ENCODE data around the gene RALGAPA2.
A peak's percentile ranks its signal among the peaks of the same experiment; 100 is the strongest.

The RALGAPA2 gene

GRCh38 chr20:20393207-20394120 lies 319.0 kb downstream of the RALGAPA2 start:
- DNase-seq = no peak

- DNase-seq = no peak
These were observed 320.7 kb downstream of the RALGAPA2 start for GRCh38 chr20:20391766-20392165.

DNA sequence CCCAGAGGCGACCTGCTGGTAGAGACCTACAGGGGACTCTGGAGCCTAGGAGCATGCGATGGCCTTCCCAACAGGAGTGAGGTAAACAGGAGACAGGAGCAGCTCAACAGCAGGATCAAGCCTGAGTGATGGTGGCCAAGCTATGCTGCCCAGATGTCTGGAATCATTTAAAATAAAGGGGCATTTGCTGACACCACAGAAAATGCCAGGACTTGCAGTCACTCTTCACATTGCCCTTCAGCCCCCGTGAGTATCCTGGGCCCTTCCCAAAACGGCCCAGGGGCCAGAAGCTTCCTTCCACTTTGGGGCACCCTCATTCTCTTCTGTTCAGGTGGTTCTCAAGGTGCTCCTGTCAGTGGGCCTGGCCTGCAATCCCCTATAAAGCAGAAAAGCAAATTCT lies 321.3 kb downstream of the RALGAPA2 start:
- no peak for DNase-seq

- DNase-seq = no peak
These were observed 322.1 kb downstream of the RALGAPA2 start for GRCh38 chr20:20390393-20390792.

- DNase-seq = no peak
These were observed 326.3 kb downstream of the RALGAPA2 start for GRCh38 chr20:20386192-20386591.

GRCh38 chr20:20375862-20376261 lies 336.6 kb downstream of the RALGAPA2 start:
- no peak for DNase-seq

DNA sequence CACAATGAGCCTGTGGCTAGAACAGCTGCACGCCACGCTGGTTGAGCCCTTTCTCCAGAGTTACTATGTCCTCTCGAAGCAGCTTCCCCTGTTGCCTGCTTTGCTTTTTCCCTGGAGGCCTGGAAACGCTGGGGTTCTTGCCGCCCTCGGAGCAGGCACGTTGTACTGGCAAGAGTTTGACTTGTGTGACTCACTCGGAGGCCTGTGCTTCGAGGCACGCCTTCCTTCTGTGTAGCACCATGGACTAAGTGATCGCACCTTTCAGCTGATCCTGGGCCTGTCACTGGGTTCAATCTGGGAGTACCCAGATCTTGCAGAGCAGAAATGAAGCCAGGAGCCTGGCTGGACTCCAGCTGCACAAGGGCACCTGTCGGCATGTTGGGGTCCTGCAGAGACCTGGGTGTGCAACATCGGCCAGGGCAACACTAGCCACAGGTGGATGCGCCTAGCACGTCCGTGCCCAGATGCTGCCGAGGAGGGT lies 339.3 kb downstream of the RALGAPA2 start:
- DNase-seq = peak in 1 of 2 experiments; percentile 11

- DNase-seq = no peak
These were observed 340.8 kb downstream of the RALGAPA2 start for GRCh38 chr20:20371681-20372080.

DNA sequence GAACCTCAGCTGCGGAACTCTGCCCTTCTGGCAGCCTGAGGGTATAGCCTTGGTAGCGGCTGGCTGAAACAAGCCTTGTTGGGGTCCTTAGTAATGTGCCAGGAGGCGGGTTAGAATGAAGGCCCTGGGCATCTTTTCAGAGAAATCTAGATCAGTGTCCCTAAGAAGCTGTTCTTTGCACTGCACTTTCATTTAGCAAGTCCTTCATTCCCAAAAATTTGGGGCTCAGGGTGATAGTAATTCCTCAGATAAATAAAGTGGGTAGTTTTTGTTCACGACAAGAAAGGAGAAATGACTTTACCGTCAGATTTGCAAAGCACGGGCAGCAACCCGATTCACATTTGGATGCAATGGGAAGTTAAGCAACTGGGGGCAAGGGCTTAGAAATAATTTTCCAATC lies 341.4 kb downstream of the RALGAPA2 start:
- no peak for DNase-seq

DNA sequence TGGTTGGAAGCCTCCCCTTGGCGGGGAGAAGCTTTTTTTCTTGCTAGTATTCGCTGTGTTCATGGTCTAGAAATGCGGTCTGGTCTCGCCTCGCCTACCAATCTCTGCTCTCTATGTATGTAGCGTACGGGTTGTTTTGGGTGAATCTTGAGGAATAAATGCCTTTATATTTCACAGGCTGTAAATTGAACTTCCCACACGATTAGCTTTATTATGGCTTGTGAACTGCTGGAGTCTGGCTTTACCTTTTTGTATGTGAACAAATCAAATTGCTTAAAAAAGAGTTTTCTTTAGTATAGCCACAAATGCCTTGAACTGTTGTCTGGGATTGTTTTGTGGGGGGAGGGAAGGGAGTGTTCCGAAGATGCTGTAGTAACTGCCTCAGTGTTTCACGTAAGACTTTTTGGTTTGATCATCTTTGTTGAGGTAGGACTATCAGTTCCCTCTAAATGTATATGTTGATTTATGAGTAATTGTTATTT lies 342.3 kb downstream of the RALGAPA2 start:
- no peak for DNase-seq

DNA sequence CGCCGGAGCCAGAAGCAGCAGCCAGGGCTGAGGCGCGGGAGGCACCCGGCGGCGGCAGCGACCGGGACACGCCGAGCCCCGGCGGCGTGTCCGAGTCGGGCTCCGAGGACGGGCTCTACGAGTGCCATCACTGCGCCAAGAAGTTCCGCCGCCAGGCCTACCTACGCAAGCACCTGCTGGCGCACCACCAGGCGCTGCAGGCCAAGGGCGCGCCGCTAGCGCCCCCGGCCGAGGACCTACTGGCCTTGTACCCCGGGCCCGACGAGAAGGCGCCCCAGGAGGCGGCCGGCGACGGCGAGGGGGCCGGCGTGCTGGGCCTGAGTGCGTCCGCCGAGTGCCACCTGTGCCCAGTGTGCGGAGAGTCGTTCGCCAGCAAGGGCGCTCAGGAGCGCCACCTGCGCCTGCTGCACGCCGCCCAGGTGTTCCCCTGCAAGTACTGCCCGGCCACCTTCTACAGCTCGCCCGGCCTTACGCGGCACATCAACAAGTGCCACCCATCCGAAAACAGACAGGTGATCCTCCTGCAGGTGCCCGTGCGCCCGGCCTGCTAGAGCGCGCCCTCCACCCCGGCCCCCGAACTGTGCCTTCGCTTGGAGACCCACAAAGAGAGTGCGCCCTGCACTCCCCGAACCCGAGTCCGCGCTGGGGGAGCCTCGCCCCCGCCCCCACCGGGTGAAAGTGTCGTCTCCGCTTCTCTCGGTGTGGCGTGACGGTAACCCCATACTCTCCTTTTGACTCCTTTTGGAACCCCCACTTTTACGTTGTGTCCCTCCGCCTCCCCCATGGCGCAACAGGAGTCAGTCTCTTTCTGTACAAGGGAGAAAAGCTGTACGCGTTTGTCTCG lies 343.0 kb downstream of the RALGAPA2 start:
- peak; percentile 43 to 53 for DNase-seq

- peak; percentile 36 to 37 for DNase-seq
These were observed 343.8 kb downstream of the RALGAPA2 start for GRCh38 chr20:20368418-20369249.

DNA sequence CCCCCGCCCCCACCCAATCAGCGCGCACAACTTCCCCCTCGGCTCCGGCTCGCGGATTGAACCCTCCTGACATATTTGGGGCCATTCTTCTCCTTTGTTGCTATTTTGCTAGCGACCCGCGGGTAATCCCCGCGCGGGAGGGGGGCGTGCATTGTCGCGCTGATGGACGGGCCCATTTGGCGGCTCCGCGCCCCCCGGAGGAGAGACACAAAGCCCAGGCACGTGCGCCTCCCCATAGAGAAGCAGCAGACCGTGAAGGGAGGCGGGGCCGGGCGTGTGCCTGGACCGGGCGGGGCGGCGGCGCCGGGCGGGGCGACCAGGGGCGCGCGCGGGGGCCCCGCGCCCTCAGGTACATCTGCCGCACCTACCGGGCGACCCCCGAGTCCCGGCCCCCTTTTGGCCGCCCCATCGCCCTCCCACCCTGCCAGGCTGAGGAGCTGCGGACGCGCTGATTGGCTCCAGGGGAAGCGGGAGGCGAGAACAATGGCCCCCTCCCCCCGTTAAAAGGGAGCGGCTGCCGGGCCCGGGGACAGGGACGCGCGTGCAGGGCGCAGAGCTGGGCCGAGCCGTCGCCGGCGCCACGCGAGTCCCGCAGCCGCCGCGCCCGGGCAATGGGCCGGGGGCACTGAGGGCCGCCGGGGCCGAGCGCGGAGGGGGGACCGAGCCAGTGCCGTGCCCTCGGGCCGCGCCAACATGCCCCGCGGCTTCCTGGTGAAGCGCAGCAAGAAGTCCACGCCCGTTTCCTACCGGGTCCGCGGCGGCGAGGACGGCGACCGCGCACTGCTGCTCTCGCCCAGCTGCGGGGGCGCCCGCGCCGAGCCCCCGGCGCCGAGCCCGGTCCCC lies 344.6 kb downstream of the RALGAPA2 start, which contains the start of gene INSM1:
TSS of gene INSM1 (plus strand) at position 530 of the 843 bp plus-strand sequence. CDS start at position 694, 164 bp downstream.
- DNase-seq = peak; percentile 57 to 60

- peak; percentile 23 to 32 for DNase-seq
These were observed 345.4 kb downstream of the RALGAPA2 start for GRCh38 chr20:20366876-20367574.

GRCh38 chr20:20366551-20366875 lies 345.9 kb downstream of the RALGAPA2 start:
- DNase-seq = peak in 1 of 2 experiments; percentile 7

DNA sequence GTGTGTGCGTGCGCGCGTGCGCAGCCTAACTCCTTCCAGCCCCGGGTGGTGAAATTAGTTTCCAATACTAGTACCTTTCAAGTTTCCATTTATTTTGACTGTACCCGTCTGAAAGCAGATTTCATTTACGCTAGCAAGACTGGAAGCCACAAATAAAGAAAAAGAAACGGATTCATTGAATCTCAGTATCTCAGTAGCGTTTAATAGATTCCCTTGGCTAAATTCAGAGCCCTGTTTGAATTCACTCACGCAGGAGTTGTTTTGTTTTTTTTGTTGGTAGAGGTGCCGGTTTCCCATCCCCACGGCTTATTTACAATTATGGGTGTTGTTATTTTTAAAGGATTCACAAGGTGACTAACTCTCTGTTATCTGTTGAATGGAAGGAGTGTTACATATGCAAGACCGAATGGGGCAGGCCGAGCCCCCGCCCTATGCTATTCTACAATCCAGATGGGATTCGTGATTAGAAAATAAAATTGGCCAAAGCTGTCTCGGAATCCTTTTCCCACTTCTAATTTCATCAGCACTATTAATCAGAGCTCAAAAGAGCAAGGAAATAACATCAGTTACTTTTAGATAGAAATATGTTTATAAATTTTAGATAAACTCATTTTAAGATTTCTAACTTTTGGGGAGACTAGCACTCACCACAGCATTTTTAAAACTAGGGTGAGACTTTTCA lies 346.8 kb downstream of the RALGAPA2 start:
- DNase-seq = no peak

GRCh38 chr20:20364593-20365479 lies 347.6 kb downstream of the RALGAPA2 start:
- peak; percentile 34 to 54 for DNase-seq

DNA sequence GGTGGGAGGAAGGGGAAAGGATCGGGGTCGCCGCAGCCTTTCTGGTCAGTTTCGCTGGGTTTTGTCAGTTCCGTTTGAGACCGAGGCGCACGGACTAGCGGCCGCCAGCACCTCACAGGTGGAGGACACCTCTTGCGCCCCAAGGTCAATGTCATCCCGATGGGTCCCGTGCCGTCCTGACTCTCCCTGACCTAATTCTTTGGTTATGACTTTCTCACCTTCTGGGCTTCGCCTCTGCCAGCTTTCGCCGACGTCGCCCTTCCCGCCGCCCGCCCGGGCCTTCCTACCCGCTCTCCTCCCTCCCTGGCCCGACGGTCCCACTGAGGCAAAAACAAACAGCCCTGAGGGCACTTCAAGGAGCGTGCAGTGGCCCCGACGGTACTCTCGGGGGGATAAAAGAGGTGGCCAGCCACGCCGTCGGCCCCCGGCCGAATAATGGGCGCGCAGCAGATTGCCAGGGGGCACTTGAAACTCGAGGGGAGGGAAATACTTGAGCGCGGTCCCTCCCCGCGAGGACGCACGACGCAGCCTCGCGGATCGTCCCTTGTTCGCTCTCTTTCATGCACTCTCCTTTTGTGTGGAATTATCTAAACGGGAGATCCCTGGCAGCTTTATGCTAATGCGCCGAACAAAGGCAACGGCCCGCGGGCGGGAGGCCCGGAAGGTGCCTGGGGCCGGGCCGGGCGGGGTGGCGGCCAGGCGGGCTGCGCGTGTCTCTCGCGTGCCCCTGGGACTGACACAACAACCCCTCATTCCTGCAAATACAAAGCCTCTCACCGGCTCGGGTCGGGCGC lies 348.4 kb downstream of the RALGAPA2 start:
- DNase-seq = peak; percentile 30 to 36
